Keratinocyte (primary cell): ENCODE data around the gene CAPZA2.

ENCODE experiments used
- EZH2 ChIP-seq: IDR thresholded peaks from one replicate; pipeline ENCODE4 v1.6.1; 2012; ENCODE audit warnings: inconsistent platforms, mild to moderate bottlenecking, low read length, moderate library complexity
- TF ChIP-seq, protein P1 (sequence below), 3 experiments: IDR thresholded peaks in 1 of 3; conservative IDR thresholded peaks in 1 of 3; optimal IDR thresholded peaks in 1 of 3; 2 replicates in 2 of 3; 3 replicates in 1 of 3; pipeline versions ENCODE3 to v1.5.1; 2011; ENCODE audit warnings: low read length in 3 of 3, mild to moderate bottlenecking in 3 of 3, moderate library complexity in 2 of 3, control low read depth in 1 of 3, inconsistent platforms in 1 of 3; ENCODE audit not compliant: insufficient read depth in 2 of 3; ENCODE audit errors: extremely low read depth in 1 of 3

DNA sequence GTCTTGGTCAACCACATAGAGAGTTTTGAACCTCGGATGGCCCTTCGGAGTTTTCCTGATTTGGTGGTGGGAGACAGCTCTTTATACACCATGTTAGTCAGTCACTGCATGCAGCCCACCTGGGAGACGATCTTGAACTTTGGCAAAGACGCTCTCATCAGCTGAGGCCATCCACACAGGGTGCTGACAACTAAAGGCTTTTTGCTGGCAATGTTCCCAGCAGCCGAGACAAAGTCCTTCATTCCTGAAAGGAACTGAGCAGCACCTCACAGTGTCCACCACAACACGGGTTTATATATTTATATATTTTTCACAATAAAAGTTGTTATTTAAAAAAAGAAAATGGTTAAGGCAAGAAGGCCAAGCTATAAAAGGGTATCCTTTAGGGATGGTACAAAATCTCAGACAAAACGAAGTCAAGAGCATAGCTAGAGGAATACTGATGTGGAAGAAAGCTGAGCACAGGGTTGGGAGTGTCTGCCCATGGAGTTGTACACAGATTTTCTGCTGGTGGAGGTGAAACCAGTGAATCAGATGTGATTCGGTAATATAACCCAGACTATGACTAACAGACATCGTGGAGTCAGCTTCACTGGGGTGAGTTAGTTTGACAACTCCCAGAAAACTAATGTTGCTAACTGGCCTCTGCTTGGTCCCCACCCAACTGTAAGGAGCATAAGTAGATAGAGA, 27.4 kb upstream of the CAPZA2 start:
- no peak for TF ChIP-seq EZH2
- TF ChIP-seq, protein P1, sequence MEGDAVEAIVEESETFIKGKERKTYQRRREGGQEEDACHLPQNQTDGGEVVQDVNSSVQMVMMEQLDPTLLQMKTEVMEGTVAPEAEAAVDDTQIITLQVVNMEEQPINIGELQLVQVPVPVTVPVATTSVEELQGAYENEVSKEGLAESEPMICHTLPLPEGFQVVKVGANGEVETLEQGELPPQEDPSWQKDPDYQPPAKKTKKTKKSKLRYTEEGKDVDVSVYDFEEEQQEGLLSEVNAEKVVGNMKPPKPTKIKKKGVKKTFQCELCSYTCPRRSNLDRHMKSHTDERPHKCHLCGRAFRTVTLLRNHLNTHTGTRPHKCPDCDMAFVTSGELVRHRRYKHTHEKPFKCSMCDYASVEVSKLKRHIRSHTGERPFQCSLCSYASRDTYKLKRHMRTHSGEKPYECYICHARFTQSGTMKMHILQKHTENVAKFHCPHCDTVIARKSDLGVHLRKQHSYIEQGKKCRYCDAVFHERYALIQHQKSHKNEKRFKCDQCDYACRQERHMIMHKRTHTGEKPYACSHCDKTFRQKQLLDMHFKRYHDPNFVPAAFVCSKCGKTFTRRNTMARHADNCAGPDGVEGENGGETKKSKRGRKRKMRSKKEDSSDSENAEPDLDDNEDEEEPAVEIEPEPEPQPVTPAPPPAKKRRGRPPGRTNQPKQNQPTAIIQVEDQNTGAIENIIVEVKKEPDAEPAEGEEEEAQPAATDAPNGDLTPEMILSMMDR (optimal IDR thresholded peaks at IDR 0.05 in 1 of 3, IDR thresholded peaks at IDR 0.05 in 1 of 3, conservative IDR thresholded peaks at IDR 0.05 in 1 of 3; ENCODE audit: extremely low read depth in 1 of 3, insufficient read depth in 2 of 3, low read length in 3 of 3): no peak
